Caco-2 (cell line): Measurements from ENCODE around the gene CNTNAP1. TPM values are rescaled to one million over a fixed set of nuclear protein-coding genes. Genes with fewer than 3 reads are reported as not detected.

Experiments used
- BruUV-seq: library from RNA; stranded (reverse); fragments of 400-500 nt; replicated peaks from 2 replicates; lab custom pipeline; 2021; lab: Mats Ljungman, UMichigan
- CTCF ChIA-PET: fragments of 300-600 bp; sonication (Branson Sonifier 250); formaldehyde crosslinking; loops from one replicate; lab custom pipeline; 2022; ENCODE audit warnings: antibody characterized with exemption; lab: Charles Lee
- POLR2A ChIA-PET: fragments of 300-600 bp; sonication (Branson Sonifier 250); formaldehyde crosslinking; loops from one replicate; lab custom pipeline; 2022; ENCODE audit warnings: antibody characterized with exemption; lab: Charles Lee
- DNase-seq, 2 experiments: peaks; one replicate each; pipeline versions ENCODE4 v3.0.0 to v3.0.0-alpha.2; 2020 to 2022
- H3K27me3 ChIP-seq: replicated peaks from 2 replicates; pipeline ENCODE4 v1.6.0; 2011; ENCODE audit warnings: low read length; ENCODE audit not compliant: control insufficient read depth, insufficient read depth
- H3K36me3 ChIP-seq: 2 replicates; pipeline ENCODE4 v1.5.1; 2011; ENCODE audit warnings: low read length; ENCODE audit not compliant: control insufficient read depth, insufficient read depth
- H3K4me1 ChIP-seq: fragments of 250-450 bp; sonication (Bioruptor Pico); 2 replicates; pipeline ENCODE4 v1.5.1; 2020; ENCODE audit warnings: mild to moderate bottlenecking
- H3K4me3 ChIP-seq: 2 replicates; pipeline ENCODE4 v1.5.1; 2011; ENCODE audit warnings: low read depth, mild to moderate bottlenecking, control low read depth, low read length
- H3K9me3 ChIP-seq: fragments of 250-450 bp; sonication (Bioruptor Pico); 2 replicates; pipeline ENCODE4 v1.5.1; 2020; ENCODE audit warnings: mild to moderate bottlenecking, moderate library complexity
- H3K27ac Mint-ChIP-seq: one replicate; pipeline ENCODE4 v1.8.0; 2022; ENCODE audit warnings: mixed read lengths; ENCODE audit not compliant: unreplicated experiment
- H3K27me3 Mint-ChIP-seq: one replicate; pipeline ENCODE4 v1.8.0; 2022; ENCODE audit warnings: mixed read lengths; ENCODE audit not compliant: insufficient read depth, unreplicated experiment
- H3K36me3 Mint-ChIP-seq: one replicate; pipeline ENCODE4 v1.8.0; 2022; ENCODE audit warnings: mild to moderate bottlenecking, mixed read lengths; ENCODE audit not compliant: insufficient read depth, unreplicated experiment
- H3K4me1 Mint-ChIP-seq: one replicate; pipeline ENCODE4 v1.8.0; 2022; ENCODE audit warnings: low read depth, mixed read lengths; ENCODE audit not compliant: unreplicated experiment
- H3K4me3 Mint-ChIP-seq: one replicate; pipeline ENCODE4 v1.8.0; 2022; ENCODE audit warnings: mild to moderate bottlenecking, moderate library complexity, mixed read lengths; ENCODE audit not compliant: unreplicated experiment
- H3K9me3 Mint-ChIP-seq: one replicate; pipeline ENCODE4 v1.8.0; 2022; ENCODE audit warnings: mixed read lengths; ENCODE audit not compliant: unreplicated experiment
- intact Hi-C: fragments of 100-400 bp; cut with micrococcal nuclease; formaldehyde crosslinking; loops from one replicate; pipeline ENCODE4 v1.10.0; 2022; ENCODE audit not compliant: unreplicated experiment
- total RNA-seq: library from RNA; stranded (reverse); gene quantifications from 2 replicates; pipeline ENCODE4 v1.2.3, GENCODE V29; 2022
- TF ChIP-seq, protein P1 (sequence below), 2 experiments: fragments of 200-600 bp in 1 of 2; IDR thresholded peaks; 1 replicate in 1 of 2; 2 replicates in 1 of 2; pipeline versions ENCODE4 v1.5.1 to v1.8.0; 2011 to 2022; ENCODE audit warnings: antibody characterized with exemption in 1 of 2, control low read depth in 1 of 2, inconsistent platforms in 1 of 2, low read depth in 1 of 2, low read length in 1 of 2, mild to moderate bottlenecking in 1 of 2, moderate library complexity in 1 of 2; ENCODE audit not compliant: insufficient read depth in 1 of 2, severe bottlenecking in 1 of 2, unreplicated experiment in 1 of 2

CNTNAP1 gene
- total RNA-seq, 1 experiment from 2014 or later = 7.2 TPM

DNA sequence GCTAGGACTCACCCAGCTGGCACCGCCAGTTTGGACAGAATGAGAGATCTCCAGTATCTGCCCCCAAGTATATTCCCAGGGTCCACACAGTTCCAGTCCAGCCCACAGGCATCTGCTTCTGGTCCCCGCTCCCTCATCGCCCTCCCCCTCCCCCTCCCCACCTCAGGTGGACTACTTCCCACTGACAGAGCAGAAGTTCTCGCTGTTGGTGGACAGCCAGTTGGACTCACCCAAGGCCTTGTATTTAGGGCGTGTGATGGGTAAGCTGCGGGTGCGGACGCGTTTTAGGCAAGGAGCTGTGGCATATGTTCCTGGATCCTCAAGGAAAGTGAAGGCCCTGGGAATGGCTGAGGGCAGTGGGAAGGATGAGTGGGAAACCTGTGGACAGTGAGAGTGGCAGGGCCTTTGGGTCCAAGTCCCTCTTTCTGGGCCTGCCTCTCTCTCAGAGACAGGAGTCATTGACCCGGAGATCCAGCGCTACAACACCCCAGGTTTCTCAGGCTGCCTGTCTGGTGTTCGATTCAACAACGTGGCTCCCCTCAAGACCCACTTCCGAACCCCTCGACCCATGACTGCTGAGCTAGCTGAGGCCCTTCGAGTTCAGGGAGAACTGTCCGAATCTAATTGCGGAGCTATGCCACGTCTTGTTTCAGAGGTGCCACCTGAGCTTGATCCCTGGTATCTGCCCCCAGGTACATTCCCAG, 14.9 kb downstream of the CNTNAP1 start:
- Mint-ChIP-seq H3K4me1 (no peaks in the 10 kb centered on the region), H3K27ac (no peak overlapping the region), H3K4me3 (no peak overlapping the region), H3K9me3 (no peaks in the 10 kb centered on the region), H3K27me3 (no peaks in the 10 kb centered on the region), H3K36me3 (peaks cover 6% of the 10 kb centered on the region)
- no peaks in the 10 kb centered on the region for H3K4me1 ChIP-seq
- intact Hi-C loops = no loop called here
- H3K9me3 ChIP-seq = no peaks in the 10 kb centered on the region
- POLR2A ChIA-PET = interaction anchor here (1.3 kb wide), 1 partner anchor 46 kb away, joined by 3 read pairs; no protein-coding TSS in a partner anchor
- H3K36me3 ChIP-seq = no peaks in the 10 kb centered on the region; the same call in 1 of the 2 replicates
- H3K27me3 ChIP-seq = no peaks in the 10 kb centered on the region
- H3K4me3 ChIP-seq = no peak overlapping the region
- CTCF ChIA-PET = no interaction called here
- TF ChIP-seq, protein P1, sequence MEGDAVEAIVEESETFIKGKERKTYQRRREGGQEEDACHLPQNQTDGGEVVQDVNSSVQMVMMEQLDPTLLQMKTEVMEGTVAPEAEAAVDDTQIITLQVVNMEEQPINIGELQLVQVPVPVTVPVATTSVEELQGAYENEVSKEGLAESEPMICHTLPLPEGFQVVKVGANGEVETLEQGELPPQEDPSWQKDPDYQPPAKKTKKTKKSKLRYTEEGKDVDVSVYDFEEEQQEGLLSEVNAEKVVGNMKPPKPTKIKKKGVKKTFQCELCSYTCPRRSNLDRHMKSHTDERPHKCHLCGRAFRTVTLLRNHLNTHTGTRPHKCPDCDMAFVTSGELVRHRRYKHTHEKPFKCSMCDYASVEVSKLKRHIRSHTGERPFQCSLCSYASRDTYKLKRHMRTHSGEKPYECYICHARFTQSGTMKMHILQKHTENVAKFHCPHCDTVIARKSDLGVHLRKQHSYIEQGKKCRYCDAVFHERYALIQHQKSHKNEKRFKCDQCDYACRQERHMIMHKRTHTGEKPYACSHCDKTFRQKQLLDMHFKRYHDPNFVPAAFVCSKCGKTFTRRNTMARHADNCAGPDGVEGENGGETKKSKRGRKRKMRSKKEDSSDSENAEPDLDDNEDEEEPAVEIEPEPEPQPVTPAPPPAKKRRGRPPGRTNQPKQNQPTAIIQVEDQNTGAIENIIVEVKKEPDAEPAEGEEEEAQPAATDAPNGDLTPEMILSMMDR (IDR thresholded peaks at IDR 0.05; ENCODE audit: insufficient read depth in 1 of 2, low read depth in 1 of 2, low read length in 1 of 2, severe bottlenecking in 1 of 2, unreplicated experiment in 1 of 2) = no peak
- no peak for DNase-seq
- BruUV-seq = no TSS peak

DNA sequence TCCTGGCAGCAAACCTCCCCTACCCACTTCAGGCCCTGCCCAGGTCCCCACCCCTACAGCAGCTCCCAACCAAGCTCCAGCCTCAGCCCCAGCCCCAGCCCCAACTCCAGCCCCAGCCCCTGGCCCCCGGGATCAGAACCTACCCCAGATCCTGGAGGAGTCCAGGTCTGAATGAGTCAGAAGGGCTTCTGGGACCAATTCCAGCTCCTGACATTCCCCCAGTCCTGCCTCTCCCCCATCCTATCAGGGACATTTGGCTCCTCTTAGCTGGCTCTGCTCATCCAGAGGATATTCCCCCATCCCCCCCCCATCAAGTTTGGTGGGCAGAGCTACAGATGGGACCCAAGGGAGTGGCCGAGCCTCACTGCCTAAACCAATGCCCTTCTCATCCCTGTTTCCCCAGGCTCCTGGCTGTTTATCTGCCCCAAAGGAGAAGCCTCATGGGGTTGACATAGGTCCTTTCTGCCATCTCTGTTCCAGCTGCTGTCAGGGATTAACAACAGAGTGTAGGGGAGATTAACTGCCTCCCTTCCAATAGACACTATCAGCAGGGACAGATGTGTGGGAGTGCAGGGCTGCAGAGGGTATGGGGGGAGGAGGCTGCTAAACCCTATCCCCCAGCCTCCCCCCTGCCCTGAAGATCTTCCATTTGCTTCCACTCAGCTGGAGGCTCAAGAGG, 16.5 kb downstream of the CNTNAP1 start:
- Mint-ChIP-seq H3K36me3 (no peaks in the 10 kb centered on the region), H3K9me3 (no peaks in the 10 kb centered on the region), H3K27me3 (no peaks in the 10 kb centered on the region), H3K27ac (no peak overlapping the region), H3K4me3 (no peak overlapping the region), H3K4me1 (no peaks in the 10 kb centered on the region)
- no peaks in the 10 kb centered on the region; the same call in none of the 2 replicates for H3K36me3 ChIP-seq
- peak in 1 of 2 experiments; percentile 33 for DNase-seq
- no peaks in the 10 kb centered on the region for H3K4me1 ChIP-seq
- intact Hi-C loops = no loop called here
- ChIA-PET CTCF (interaction anchor here (0.6 to 0.7 kb wide), 2 partner anchors 18 to 1071 kb away, joined by 4 read pairs; no protein-coding TSS in a partner anchor), POLR2A (interaction anchor here (1.3 kb wide), 1 partner anchor 45 kb away, joined by 3 read pairs; no protein-coding TSS in a partner anchor)
- TF ChIP-seq, protein P1 (IDR thresholded peaks at IDR 0.05; ENCODE audit: insufficient read depth in 1 of 2, low read depth in 1 of 2, low read length in 1 of 2, severe bottlenecking in 1 of 2, unreplicated experiment in 1 of 2) = no peak
- no TSS peak for BruUV-seq
- H3K4me3 ChIP-seq = no peak overlapping the region
- H3K27me3 ChIP-seq = no peaks in the 10 kb centered on the region
- H3K9me3 ChIP-seq = no peaks in the 10 kb centered on the region

DNA sequence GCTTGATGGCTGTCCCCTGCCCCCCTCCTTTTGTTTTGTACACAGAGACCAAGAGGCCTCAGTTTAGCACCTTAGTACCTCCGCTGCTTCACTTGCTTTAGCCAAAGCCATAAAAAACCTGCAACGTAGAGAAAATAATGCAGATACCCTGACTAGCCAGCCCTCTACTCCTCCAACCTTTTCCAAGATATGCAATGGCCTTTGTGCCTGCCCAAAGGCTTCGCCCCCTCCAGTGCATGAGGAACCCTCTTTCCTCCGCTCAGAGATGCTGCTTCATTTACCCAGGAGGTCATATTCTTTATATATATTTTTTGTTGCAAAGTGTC, 17.0 kb downstream of the CNTNAP1 start:
- Mint-ChIP-seq H3K4me1 (no peaks in the 10 kb centered on the region), H3K27ac (no peak overlapping the region), H3K27me3 (no peaks in the 10 kb centered on the region), H3K36me3 (no peaks in the 10 kb centered on the region), H3K9me3 (no peaks in the 10 kb centered on the region), H3K4me3 (no peak overlapping the region)
- Histone ChIP-seq H3K9me3 (no peaks in the 10 kb centered on the region), H3K36me3 (no peaks in the 10 kb centered on the region; the same call in none of the 2 replicates), H3K4me3 (no peak overlapping the region), H3K4me1 (no peaks in the 10 kb centered on the region), H3K27me3 (no peaks in the 10 kb centered on the region)
- POLR2A ChIA-PET = no interaction called here
- no TSS peak for BruUV-seq
- CTCF ChIA-PET = interaction anchor here (0.6 to 1.1 kb wide), 2 partner anchors 18 to 64 kb away, joined by 4 to 5 read pairs; no protein-coding TSS in a partner anchor
- intact Hi-C loops = no loop called here
- TF ChIP-seq, protein P1 (IDR thresholded peaks at IDR 0.05; ENCODE audit: insufficient read depth in 1 of 2, low read depth in 1 of 2, low read length in 1 of 2, severe bottlenecking in 1 of 2, unreplicated experiment in 1 of 2) = no peak
- no peak for DNase-seq
